HG03025 (cell line): ENCODE data around the gene TMEM45B.
"Not testable (repeated sequence)": the region's sequence is repeated elsewhere in the genome, so short reads cannot be mapped to it uniquely, and the experiment has no call there.

Source experiments
- ATAC-seq: cut with Tn5 transposase; IDR thresholded peaks from one replicate; pipeline ENCODE4 v1.9.1; 2021; ENCODE audit warnings: mild to moderate bottlenecking, moderate library complexity; ENCODE audit not compliant: unreplicated experiment, low FRiP score

TMEM45B gene

GRCh38 chr11:129804012-129804411 is 11.6 kb upstream of the TMEM45B start:
- ATAC-seq = no peak

- not testable (repeated sequence) for ATAC-seq
Measured at GRCh38 chr11:129808241-129808640, 7.4 kb upstream of the TMEM45B start.

GRCh38 chr11:129813231-129813791 is 2.3 kb upstream of the TMEM45B start:
- no peak for ATAC-seq

- no peak for ATAC-seq
Measured at GRCh38 chr11:129814244-129815014, 1.2 kb upstream of the TMEM45B start.

- no peak for ATAC-seq
Measured at GRCh38 chr11:129817534-129818051, 1.9 kb downstream of the TMEM45B start.

GRCh38 chr11:129818236-129818635 is 2.6 kb downstream of the TMEM45B start:
- ATAC-seq = not testable (repeated sequence)

GRCh38 chr11:129819237-129819636 is 3.6 kb downstream of the TMEM45B start:
- no peak for ATAC-seq

- ATAC-seq = not testable (repeated sequence)
Measured at GRCh38 chr11:129820228-129820627, 4.6 kb downstream of the TMEM45B start.

GRCh38 chr11:129823281-129823680 is 7.6 kb downstream of the TMEM45B start:
- not testable (repeated sequence) for ATAC-seq

GRCh38 chr11:129823799-129824198 is 8.2 kb downstream of the TMEM45B start:
- ATAC-seq = not testable (repeated sequence)

- ATAC-seq = no peak
Measured at GRCh38 chr11:129825380-129825779, 9.7 kb downstream of the TMEM45B start.

GRCh38 chr11:129828301-129828836 is 12.7 kb downstream of the TMEM45B start:
- ATAC-seq = no peak

- ATAC-seq = not testable (repeated sequence)
Measured at GRCh38 chr11:129829497-129829896, 13.8 kb downstream of the TMEM45B start.

- ATAC-seq = not testable (repeated sequence)
Measured at GRCh38 chr11:129831227-129831626, 15.6 kb downstream of the TMEM45B start.

GRCh38 chr11:129833260-129833659 is 17.6 kb downstream of the TMEM45B start:
- not testable (repeated sequence) for ATAC-seq

GRCh38 chr11:129836423-129836891 is 20.8 kb downstream of the TMEM45B start:
- not testable (repeated sequence) for ATAC-seq

GRCh38 chr11:129836979-129837378 is 21.3 kb downstream of the TMEM45B start:
- no peak for ATAC-seq

- no peak for ATAC-seq
Measured at GRCh38 chr11:129840236-129840635, 24.6 kb downstream of the TMEM45B start.

GRCh38 chr11:129842138-129842537 is 26.5 kb downstream of the TMEM45B start:
- no peak for ATAC-seq

- ATAC-seq = no peak
Measured at GRCh38 chr11:129846508-129847335, 31.1 kb downstream of the TMEM45B start.
